ENCODE results near the gene GRIK2. TPM values are rescaled to one million over a fixed set of nuclear protein-coding genes. Genes with fewer than 3 reads are reported as not detected.

GRIK2 gene
- total and polyA plus RNA-seq, 2 donors (not counting 3 experiments of a cell fraction or from before 2014, with no cell fraction given), result not detected

DNA sequence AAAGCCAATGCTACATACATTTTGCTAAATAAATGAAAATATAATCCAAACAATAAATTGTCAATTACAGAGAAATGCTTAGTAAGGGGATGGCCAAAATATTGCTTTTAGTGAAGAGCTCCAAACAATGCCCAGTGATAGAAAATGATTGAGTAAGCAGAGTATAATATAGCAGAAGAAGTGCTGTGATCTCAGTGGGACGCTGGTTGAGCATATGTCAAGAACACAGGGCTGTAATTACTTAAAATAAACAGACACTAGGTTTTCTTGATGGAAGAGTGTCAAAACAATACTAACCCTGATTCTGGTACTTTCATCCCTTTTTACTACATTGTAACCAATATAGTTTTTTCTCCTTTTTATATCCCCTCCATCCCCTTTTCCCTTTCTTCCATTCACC lies 150.3 kb downstream of the GRIK2 start:
- DNase-seq (ENCODE audit: low read depth, low spot score), result no peak
- H3K27ac ChIP-seq (ENCODE audit: insufficient read depth, low read depth, low read length), result no peak overlapping the region
- H4K20me1 ChIP-seq (replicated peaks; ENCODE audit: control insufficient read depth, extremely low read depth, insufficient read depth, low read length), result no peaks in the 10 kb centered on the region
- intact Hi-C loops (cut with micrococcal nuclease) (no loop called here), dilution Hi-C loops (cut with MboI; ENCODE audit: extremely low pct_ligation_motif_present, low sequenced_read_pairs) (no loop called here)
- no peak overlapping the region for H3K4me2 ChIP-seq (ENCODE audit: insufficient read depth, low read length)
- TF ChIP-seq GATA2 (IDR thresholded peaks at IDR 0.05; ENCODE audit: insufficient read depth, insufficient read length, low read depth, low read length) (no peak), FOS (IDR thresholded peaks at IDR 0.05; ENCODE audit: borderline replicate concordance, insufficient read depth, low read length) (no peak), POLR2AphosphoS5 (IDR thresholded peaks at IDR 0.05; ENCODE audit: insufficient read depth, low read depth, low read length) (no peak), MYC (IDR thresholded peaks at IDR 0.05; ENCODE audit: low read depth, low read length) (no peak), EZH2 (IDR thresholded peaks at IDR 0.05; ENCODE audit: borderline replicate concordance, low read depth, low read length, severe bottlenecking) (no peak), JUN (IDR thresholded peaks at IDR 0.05; ENCODE audit: borderline replicate concordance, insufficient read depth, insufficient read length, low read depth) (no peak), POLR2A (IDR thresholded peaks at IDR 0.05; ENCODE audit: low read depth, low read length) (no peak)
- TF ChIP-seq, protein P1, sequence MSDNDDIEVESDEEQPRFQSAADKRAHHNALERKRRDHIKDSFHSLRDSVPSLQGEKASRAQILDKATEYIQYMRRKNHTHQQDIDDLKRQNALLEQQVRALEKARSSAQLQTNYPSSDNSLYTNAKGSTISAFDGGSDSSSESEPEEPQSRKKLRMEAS (IDR thresholded peaks at IDR 0.05; ENCODE audit: insufficient read depth, insufficient read length), result no peak
- TF ChIP-seq, protein P2, sequence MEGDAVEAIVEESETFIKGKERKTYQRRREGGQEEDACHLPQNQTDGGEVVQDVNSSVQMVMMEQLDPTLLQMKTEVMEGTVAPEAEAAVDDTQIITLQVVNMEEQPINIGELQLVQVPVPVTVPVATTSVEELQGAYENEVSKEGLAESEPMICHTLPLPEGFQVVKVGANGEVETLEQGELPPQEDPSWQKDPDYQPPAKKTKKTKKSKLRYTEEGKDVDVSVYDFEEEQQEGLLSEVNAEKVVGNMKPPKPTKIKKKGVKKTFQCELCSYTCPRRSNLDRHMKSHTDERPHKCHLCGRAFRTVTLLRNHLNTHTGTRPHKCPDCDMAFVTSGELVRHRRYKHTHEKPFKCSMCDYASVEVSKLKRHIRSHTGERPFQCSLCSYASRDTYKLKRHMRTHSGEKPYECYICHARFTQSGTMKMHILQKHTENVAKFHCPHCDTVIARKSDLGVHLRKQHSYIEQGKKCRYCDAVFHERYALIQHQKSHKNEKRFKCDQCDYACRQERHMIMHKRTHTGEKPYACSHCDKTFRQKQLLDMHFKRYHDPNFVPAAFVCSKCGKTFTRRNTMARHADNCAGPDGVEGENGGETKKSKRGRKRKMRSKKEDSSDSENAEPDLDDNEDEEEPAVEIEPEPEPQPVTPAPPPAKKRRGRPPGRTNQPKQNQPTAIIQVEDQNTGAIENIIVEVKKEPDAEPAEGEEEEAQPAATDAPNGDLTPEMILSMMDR (IDR thresholded peaks at IDR 0.05; ENCODE audit: extremely low read depth in 1 of 2, insufficient read depth in 1 of 2, low read depth in 1 of 2, low read length in 2 of 2), result no peak
- no peaks in the 10 kb centered on the region for H3K4me1 ChIP-seq (ENCODE audit: control insufficient read depth, extremely low read depth, insufficient read depth, low read length)
- BruUV-seq (replicated peaks), result no TSS peak
- POLR2A ChIA-PET, result no interaction called here
- H3K9me3 ChIP-seq (replicated peaks; ENCODE audit: control insufficient read depth, insufficient read depth, low read length), result no peaks in the 10 kb centered on the region
- no peak overlapping the region for H3K4me3 ChIP-seq (replicated peaks in 1 of 3; ENCODE audit: insufficient read depth in 1 of 3, low read depth in 1 of 3, low read length in 3 of 3)
- no peaks in the 10 kb centered on the region for H3K36me3 ChIP-seq (ENCODE audit: control insufficient read depth in 2 of 2, extremely low read depth in 1 of 2, insufficient read depth in 2 of 2, low read length in 2 of 2)
- no peaks in the 10 kb centered on the region for H3K9me1 ChIP-seq (replicated peaks; ENCODE audit: control insufficient read depth, extremely low read depth, insufficient read depth, low read length)
- no peaks in the 10 kb centered on the region for H3K79me2 ChIP-seq (ENCODE audit: control insufficient read depth, insufficient read depth, low read length)
- H3K27me3 ChIP-seq (ENCODE audit: control insufficient read depth in 2 of 2, insufficient read depth in 2 of 2, low read length in 2 of 2), result no peaks in the 10 kb centered on the region
- H3K9ac ChIP-seq (replicated peaks; ENCODE audit: extremely low read depth, insufficient read depth, low read length), result no peak overlapping the region
- no peak for FAIRE-seq
- CTCF ChIA-PET, result no interaction called here
- no peak overlapping the region for H2AFZ ChIP-seq (ENCODE audit: low read depth, low read length)

All from endothelial cell of umbilical vein (primary cell).